ENCODE measurements around the gene NPEPL1.

DNA sequence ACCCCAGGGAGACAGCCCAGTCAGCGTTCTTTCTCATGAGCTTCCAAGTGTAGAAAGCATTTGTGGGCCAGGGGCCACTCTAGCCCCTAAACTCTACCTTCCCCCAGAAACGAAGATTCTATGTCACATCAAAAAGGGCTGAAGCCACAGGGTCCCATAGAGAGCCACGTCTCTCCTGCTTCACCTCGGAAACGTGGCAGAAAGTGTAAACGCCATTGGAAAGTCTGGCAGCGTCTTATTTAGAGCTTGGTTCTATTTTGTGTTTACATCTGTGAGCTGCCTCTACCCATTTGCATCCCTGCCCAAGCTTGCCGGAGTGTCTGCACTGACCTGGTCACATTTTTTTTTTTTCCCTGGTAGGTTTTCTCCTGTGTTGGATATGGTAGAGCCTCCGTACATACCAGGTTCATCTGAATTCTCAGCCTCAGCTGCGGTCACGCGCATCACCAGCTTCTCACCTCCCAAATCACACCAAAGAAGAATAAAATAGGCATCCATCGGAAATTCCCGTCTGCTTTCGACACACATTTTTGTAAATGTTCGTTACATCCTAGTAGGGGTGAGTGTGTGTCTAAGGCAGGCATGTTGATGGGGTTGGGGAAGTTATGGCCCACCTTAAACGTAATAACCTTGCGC, 62.6 kb downstream of the NPEPL1 start:
- TF ChIP-seq, protein P1, sequence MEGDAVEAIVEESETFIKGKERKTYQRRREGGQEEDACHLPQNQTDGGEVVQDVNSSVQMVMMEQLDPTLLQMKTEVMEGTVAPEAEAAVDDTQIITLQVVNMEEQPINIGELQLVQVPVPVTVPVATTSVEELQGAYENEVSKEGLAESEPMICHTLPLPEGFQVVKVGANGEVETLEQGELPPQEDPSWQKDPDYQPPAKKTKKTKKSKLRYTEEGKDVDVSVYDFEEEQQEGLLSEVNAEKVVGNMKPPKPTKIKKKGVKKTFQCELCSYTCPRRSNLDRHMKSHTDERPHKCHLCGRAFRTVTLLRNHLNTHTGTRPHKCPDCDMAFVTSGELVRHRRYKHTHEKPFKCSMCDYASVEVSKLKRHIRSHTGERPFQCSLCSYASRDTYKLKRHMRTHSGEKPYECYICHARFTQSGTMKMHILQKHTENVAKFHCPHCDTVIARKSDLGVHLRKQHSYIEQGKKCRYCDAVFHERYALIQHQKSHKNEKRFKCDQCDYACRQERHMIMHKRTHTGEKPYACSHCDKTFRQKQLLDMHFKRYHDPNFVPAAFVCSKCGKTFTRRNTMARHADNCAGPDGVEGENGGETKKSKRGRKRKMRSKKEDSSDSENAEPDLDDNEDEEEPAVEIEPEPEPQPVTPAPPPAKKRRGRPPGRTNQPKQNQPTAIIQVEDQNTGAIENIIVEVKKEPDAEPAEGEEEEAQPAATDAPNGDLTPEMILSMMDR (IDR thresholded peaks at IDR 0.05), result no peak
- no peak for TF ChIP-seq POLR2AphosphoS5 (IDR thresholded peaks at IDR 0.05)
